SK-N-SH treated with all-trans-retinoic acid at 6 μM for 48 hours (cell line): ENCODE measurements around the gene ZCCHC17.

ENCODE experiments used
- ARNTL ChIP-seq: fragments of 450-650 bp; formaldehyde crosslinking; IDR thresholded peaks from 2 replicates; pipeline ENCODE4 v1.5.0; 2020; ENCODE audit warnings: low read depth, mild to moderate bottlenecking, moderate library complexity, borderline replicate concordance
- CSDC2 ChIP-seq: fragments of 250-450 bp; sonication (Bioruptor Pico); IDR thresholded peaks from 2 replicates; pipeline ENCODE4 v1.5.0; 2020; ENCODE audit warnings: mild to moderate bottlenecking, moderate library complexity
- ESRRG ChIP-seq: fragments of 250-450 bp; sonication (Bioruptor Pico); IDR thresholded peaks from 2 replicates; pipeline ENCODE4 v1.6.1; 2021; ENCODE audit warnings: mild to moderate bottlenecking
- ISL1 ChIP-seq: fragments of 250-450 bp; sonication (Bioruptor Pico); IDR thresholded peaks from 2 replicates; pipeline ENCODE4 v2.1.2; 2022; ENCODE audit warnings: mild to moderate bottlenecking, moderate library complexity
- OSR1 ChIP-seq: fragments of 250-450 bp; sonication (Bioruptor Pico); IDR thresholded peaks from 2 replicates; pipeline ENCODE4 v1.8.0; 2022; ENCODE audit warnings: moderate library complexity, mild to moderate bottlenecking, inconsistent platforms
- RARB ChIP-seq: fragments of 250-450 bp; sonication (Bioruptor Pico); IDR thresholded peaks from 2 replicates; pipeline ENCODE4 v1.8.0; 2021; ENCODE audit warnings: mild to moderate bottlenecking, moderate library complexity
- ZFP3 ChIP-seq: fragments of 250-450 bp; sonication (Bioruptor Pico); IDR thresholded peaks from 2 replicates; pipeline ENCODE4 v1.5.0; 2020; ENCODE audit warnings: mild to moderate bottlenecking, moderate library complexity
- ZFP30 ChIP-seq: fragments of 450-650 bp; formaldehyde crosslinking; IDR thresholded peaks from 2 replicates; pipeline ENCODE4 v1.5.0; 2022; ENCODE audit warnings: mild to moderate bottlenecking, moderate library complexity
- ZNF565 ChIP-seq: fragments of 450-650 bp; formaldehyde crosslinking; conservative IDR thresholded peaks from 2 replicates; pipeline ENCODE4 v1.5.0; 2020; ENCODE audit warnings: low read depth, mild to moderate bottlenecking, moderate library complexity
- ZNF8 ChIP-seq: fragments of 450-650 bp; formaldehyde crosslinking; IDR thresholded peaks from 2 replicates; pipeline ENCODE4 v1.5.0; 2020; ENCODE audit warnings: mild to moderate bottlenecking, moderate library complexity
- TF ChIP-seq, protein P1 (sequence below): fragments of 250-450 bp; sonication (Bioruptor Pico); IDR thresholded peaks from 2 replicates; pipeline ENCODE4 v1.5.0; 2020; ENCODE audit warnings: mild to moderate bottlenecking, moderate library complexity
- TF ChIP-seq, protein P2 (sequence below): fragments of 250-450 bp; sonication (Bioruptor Pico); IDR thresholded peaks from 2 replicates; pipeline ENCODE4 v1.8.0; 2020; ENCODE audit warnings: mild to moderate bottlenecking, moderate library complexity, borderline replicate concordance
- TF ChIP-seq, protein P3 (sequence below): fragments of 250-450 bp; sonication (Bioruptor Pico); IDR thresholded peaks from 2 replicates; pipeline ENCODE4 v1.5.1; 2020; ENCODE audit warnings: low read depth, mild to moderate bottlenecking, moderate library complexity
- TF ChIP-seq, protein P4 (sequence below): fragments of 250-450 bp; sonication (Bioruptor Pico); IDR thresholded peaks from 2 replicates; pipeline ENCODE4 v1.8.0; 2021; ENCODE audit warnings: low read depth, mild to moderate bottlenecking, moderate library complexity, borderline replicate concordance

DNA sequence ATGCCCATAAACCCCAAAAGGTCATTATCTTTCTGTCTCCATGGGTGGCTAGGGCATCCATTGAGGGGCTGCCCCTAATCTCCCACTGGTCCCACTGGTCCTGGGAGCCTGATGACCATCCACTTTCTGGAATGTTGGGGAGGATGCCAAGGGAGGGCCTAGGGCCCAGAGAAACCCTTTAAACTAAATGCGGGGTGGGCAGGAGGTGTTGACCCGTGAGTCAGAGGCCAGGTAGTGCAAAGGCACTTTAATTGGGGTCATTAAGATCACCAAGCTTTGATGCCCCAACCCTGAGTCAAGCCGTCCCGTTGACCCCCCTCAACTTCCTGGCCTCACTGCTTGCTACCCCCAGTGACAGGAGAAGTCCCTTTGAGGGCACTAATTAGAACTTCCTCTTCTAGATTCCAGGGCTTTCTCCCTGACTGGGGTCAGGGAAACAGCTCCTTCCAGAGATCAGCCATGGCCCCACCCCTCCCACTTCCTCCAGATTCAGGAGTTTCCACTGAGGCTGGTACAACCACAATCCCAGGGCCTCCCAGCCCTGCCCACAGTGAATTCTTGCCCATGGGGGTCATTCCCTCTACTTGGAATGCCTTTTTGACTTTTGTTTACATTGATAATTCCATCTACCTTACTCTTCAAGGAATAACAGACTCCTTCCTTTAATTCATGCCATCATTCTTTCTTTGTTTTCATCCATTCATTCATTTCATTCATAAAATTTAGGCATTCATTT lies 100.7 kb downstream of the ZCCHC17 start:
- TF ChIP-seq OSR1 = no peak
- TF ChIP-seq RARB (CRISPR knock-in tag) = no peak
- TF ChIP-seq ISL1 (CRISPR knock-in tag) = no peak
- TF ChIP-seq, protein P1, sequence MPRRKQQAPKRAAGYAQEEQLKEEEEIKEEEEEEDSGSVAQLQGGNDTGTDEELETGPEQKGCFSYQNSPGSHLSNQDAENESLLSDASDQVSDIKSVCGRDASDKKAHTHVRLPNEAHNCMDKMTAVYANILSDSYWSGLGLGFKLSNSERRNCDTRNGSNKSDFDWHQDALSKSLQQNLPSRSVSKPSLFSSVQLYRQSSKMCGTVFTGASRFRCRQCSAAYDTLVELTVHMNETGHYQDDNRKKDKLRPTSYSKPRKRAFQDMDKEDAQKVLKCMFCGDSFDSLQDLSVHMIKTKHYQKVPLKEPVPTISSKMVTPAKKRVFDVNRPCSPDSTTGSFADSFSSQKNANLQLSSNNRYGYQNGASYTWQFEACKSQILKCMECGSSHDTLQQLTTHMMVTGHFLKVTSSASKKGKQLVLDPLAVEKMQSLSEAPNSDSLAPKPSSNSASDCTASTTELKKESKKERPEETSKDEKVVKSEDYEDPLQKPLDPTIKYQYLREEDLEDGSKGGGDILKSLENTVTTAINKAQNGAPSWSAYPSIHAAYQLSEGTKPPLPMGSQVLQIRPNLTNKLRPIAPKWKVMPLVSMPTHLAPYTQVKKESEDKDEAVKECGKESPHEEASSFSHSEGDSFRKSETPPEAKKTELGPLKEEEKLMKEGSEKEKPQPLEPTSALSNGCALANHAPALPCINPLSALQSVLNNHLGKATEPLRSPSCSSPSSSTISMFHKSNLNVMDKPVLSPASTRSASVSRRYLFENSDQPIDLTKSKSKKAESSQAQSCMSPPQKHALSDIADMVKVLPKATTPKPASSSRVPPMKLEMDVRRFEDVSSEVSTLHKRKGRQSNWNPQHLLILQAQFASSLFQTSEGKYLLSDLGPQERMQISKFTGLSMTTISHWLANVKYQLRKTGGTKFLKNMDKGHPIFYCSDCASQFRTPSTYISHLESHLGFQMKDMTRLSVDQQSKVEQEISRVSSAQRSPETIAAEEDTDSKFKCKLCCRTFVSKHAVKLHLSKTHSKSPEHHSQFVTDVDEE (CRISPR knock-in tag) = no peak
- no peak for TF ChIP-seq ARNTL (CRISPR knock-in tag)
- TF ChIP-seq ZFP3 (CRISPR knock-in tag) = no peak
- no peak for TF ChIP-seq ZNF8 (CRISPR knock-in tag)
- TF ChIP-seq, protein P2, sequence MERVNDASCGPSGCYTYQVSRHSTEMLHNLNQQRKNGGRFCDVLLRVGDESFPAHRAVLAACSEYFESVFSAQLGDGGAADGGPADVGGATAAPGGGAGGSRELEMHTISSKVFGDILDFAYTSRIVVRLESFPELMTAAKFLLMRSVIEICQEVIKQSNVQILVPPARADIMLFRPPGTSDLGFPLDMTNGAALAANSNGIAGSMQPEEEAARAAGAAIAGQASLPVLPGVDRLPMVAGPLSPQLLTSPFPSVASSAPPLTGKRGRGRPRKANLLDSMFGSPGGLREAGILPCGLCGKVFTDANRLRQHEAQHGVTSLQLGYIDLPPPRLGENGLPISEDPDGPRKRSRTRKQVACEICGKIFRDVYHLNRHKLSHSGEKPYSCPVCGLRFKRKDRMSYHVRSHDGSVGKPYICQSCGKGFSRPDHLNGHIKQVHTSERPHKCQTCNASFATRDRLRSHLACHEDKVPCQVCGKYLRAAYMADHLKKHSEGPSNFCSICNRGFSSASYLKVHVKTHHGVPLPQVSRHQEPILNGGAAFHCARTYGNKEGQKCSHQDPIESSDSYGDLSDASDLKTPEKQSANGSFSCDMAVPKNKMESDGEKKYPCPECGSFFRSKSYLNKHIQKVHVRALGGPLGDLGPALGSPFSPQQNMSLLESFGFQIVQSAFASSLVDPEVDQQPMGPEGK = no peak
- no peak for TF ChIP-seq ZNF565 (CRISPR knock-in tag)
- no peak for TF ChIP-seq ZFP30 (CRISPR knock-in tag)
- TF ChIP-seq, protein P3, sequence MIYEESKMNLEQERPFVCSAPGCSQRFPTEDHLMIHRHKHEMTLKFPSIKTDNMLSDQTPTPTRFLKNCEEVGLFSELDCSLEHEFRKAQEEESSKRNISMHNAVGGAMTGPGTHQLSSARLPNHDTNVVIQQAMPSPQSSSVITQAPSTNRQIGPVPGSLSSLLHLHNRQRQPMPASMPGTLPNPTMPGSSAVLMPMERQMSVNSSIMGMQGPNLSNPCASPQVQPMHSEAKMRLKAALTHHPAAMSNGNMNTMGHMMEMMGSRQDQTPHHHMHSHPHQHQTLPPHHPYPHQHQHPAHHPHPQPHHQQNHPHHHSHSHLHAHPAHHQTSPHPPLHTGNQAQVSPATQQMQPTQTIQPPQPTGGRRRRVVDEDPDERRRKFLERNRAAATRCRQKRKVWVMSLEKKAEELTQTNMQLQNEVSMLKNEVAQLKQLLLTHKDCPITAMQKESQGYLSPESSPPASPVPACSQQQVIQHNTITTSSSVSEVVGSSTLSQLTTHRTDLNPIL (CRISPR knock-in tag) = no peak
- TF ChIP-seq CSDC2 (CRISPR knock-in tag) = no peak
- no peak for TF ChIP-seq ESRRG
- TF ChIP-seq, protein P4, sequence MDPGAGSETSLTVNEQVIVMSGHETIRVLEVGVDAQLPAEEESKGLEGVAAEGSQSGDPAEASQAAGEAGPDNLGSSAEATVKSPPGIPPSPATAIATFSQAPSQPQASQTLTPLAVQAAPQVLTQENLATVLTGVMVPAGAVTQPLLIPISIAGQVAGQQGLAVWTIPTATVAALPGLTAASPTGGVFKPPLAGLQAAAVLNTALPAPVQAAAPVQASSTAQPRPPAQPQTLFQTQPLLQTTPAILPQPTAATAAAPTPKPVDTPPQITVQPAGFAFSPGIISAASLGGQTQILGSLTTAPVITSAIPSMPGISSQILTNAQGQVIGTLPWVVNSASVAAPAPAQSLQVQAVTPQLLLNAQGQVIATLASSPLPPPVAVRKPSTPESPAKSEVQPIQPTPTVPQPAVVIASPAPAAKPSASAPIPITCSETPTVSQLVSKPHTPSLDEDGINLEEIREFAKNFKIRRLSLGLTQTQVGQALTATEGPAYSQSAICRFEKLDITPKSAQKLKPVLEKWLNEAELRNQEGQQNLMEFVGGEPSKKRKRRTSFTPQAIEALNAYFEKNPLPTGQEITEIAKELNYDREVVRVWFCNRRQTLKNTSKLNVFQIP (CRISPR knock-in tag) = no peak
